Smooth muscle cell of the coronary artery (primary cell): ENCODE data around the gene CADPS2. TPM values are rescaled to one million over a fixed set of nuclear protein-coding genes. Genes with fewer than 3 reads are reported as not detected.

ENCODE experiments used
- total RNA-seq: library from RNA; depleted of rRNA; stranded (reverse); fragments of >200 nt; gene quantifications from 2 replicates; pipeline ENCODE4 v1.2.3, GENCODE V29; 2014; ENCODE audit warnings: low replicate concordance

Gene CADPS2
- 20.7 and 26.2 TPM in 2 replicates for total RNA-seq

GRCh38 chr7:122886357-122887081 is at the start of gene CADPS2:
TSS of gene CADPS2 (minus strand) at chr7:122886460. CDS start at chr7:122886337, 123 bp downstream.

DNA sequence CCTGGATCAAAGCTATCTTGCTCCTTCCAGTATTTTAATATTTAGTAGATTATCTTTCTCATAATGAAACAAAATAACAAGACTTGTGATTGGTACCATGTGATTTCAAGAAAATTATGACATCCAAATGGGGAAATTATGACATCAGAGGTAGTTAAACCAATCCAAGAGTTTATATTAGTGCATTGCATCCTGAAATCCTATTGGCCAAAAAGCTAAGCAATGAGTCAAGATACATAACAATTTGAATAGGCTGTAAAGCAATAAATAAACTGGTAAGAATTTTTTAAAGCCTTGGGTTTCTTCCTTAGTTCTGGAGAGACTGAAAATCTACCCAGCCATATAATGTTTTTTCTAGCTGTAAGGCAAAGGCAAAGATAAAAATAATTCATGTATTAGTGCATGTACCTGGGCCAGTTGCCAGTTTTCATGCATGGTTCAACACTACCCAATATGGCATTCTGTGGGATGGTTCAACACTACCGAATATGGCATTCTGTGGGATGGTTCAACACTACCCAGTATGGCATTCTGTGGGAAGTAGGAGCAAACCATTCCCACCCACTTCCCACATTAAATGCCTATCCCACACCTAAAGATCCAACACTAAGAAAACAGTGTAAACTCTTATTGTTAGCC is 183.3 kb downstream of the CADPS2 start, which contains the start of gene RNF148:
Gene RNF148 (minus strand): TSS at position 51 of the 639 bp plus-strand sequence. CDS start 172 bp downstream, outside the sequence.

GRCh38 chr7:122699017-122699416 is 187.2 kb downstream of the CADPS2 start, which contains the start of gene RNF133:
TSS of gene RNF133 (minus strand) at chr7:122699117. CDS start at chr7:122698918, 199 bp downstream.

GRCh38 chr7:122304319-122304975 is 581.8 kb downstream of the CADPS2 start, which contains the start of gene FEZF1:
TSS of gene FEZF1 (minus strand) at chr7:122304750. CDS start at chr7:122304437, 313 bp downstream.

Other genes with a start within 250 kb of the CADPS2 start
- 0.23 TPM in 1 of 2 replicates, not detected in the other for gene RNF133, start 187.3 kb downstream of the CADPS2 start, total RNA-seq
- 0.45 and 0.82 TPM in 2 replicates for gene RNF148, start 183.5 kb downstream of the CADPS2 start, total RNA-seq
- not detected in 2 replicates for gene TAS2R16, start 109.2 kb upstream of the CADPS2 start, total RNA-seq